GM23338 (cell line): ENCODE data around the gene C16orf90. TPM values are rescaled to one million over a fixed set of nuclear protein-coding genes. Genes with fewer than 3 reads are reported as not detected.

ENCODE experiments used
- ATAC-seq: fragments of 200-7000 bp; cut with Tn5 transposase; 3 replicates; pipeline ENCODE4 v1.9.1; 2020
- DNase-seq: peaks from one replicate; pipeline ENCODE4 v3.0.0-alpha.2; 2015; ENCODE audit warnings: low spot score
- H2AFZ ChIP-seq: fragments of 200-600 bp; sonication (generic); 2 replicates; pipeline ENCODE4 v1.8.0; 2016; ENCODE audit warnings: antibody characterized with exemption, mild to moderate bottlenecking, moderate library complexity
- H3F3A ChIP-seq: fragments of 200-600 bp; sonication (generic); replicated peaks from 2 replicates; pipeline ENCODE4 v1.8.0; 2017; ENCODE audit warnings: antibody characterized with exemption, mixed run types, low read depth
- H3K27ac ChIP-seq: fragments of 200-600 bp; sonication (generic); 2 replicates; pipeline ENCODE4 v1.6.1; 2016; ENCODE audit warnings: low read depth
- H3K27me3 ChIP-seq: fragments of 200-600 bp; sonication (generic); 2 replicates; pipeline ENCODE4 v1.8.0; 2016; ENCODE audit warnings: mild to moderate bottlenecking, mixed run types, moderate library complexity; ENCODE audit not compliant: insufficient read depth
- H3K36me3 ChIP-seq: fragments of 200-600 bp; sonication (generic); 2 replicates; pipeline ENCODE4 v1.8.0; 2016; ENCODE audit warnings: mild to moderate bottlenecking; ENCODE audit not compliant: insufficient read depth
- H3K4me1 ChIP-seq: fragments of 200-600 bp; sonication (generic); 2 replicates; pipeline ENCODE4 v1.8.0; 2016; ENCODE audit warnings: mild to moderate bottlenecking, moderate library complexity; ENCODE audit not compliant: insufficient read depth
- H3K4me2 ChIP-seq: fragments of 200-600 bp; sonication (generic); 2 replicates; pipeline ENCODE4 v1.7.1; 2017; ENCODE audit warnings: mixed run types
- H3K4me3 ChIP-seq: fragments of 200-600 bp; sonication (generic); 2 replicates; pipeline ENCODE4 v1.6.1; 2016; ENCODE audit warnings: mixed run types
- H3K79me2 ChIP-seq: fragments of 200-600 bp; sonication (generic); replicated peaks from 2 replicates; pipeline ENCODE4 v1.8.0; 2017; ENCODE audit warnings: mild to moderate bottlenecking; ENCODE audit not compliant: insufficient read depth
- H3K9me2 ChIP-seq: fragments of 200-600 bp; sonication (generic); 2 replicates; pipeline ENCODE4 v1.8.0; 2017; ENCODE audit not compliant: insufficient read depth
- H4K20me1 ChIP-seq: fragments of 200-600 bp; sonication (generic); replicated peaks from 2 replicates; pipeline ENCODE4 v1.8.0; 2017; ENCODE audit warnings: mild to moderate bottlenecking; ENCODE audit not compliant: insufficient read depth
- H3K27ac Mint-ChIP-seq: 2 replicates; pipeline ENCODE4 v1.8.0; 2020; ENCODE audit warnings: inconsistent platforms, mild to moderate bottlenecking, moderate library complexity, mixed read lengths
- H3K27me3 Mint-ChIP-seq: 3 replicates; pipeline ENCODE4 v1.8.0; 2022; ENCODE audit warnings: low read depth, mild to moderate bottlenecking, moderate library complexity, mixed read lengths, inconsistent platforms; ENCODE audit not compliant: insufficient read depth, poor library complexity
- H3K36me3 Mint-ChIP-seq: 3 replicates; pipeline ENCODE4 v1.8.0; 2021; ENCODE audit warnings: low read depth, mild to moderate bottlenecking, inconsistent platforms, moderate library complexity, mixed read lengths
- H3K4me1 Mint-ChIP-seq: 3 replicates; pipeline ENCODE4 v1.8.0; 2020; ENCODE audit warnings: mild to moderate bottlenecking, inconsistent platforms, mixed read lengths
- H3K4me3 Mint-ChIP-seq: 3 replicates; pipeline ENCODE4 v1.8.0; 2021; ENCODE audit warnings: moderate library complexity, mild to moderate bottlenecking, inconsistent platforms, mixed read lengths
- H3K9me3 Mint-ChIP-seq: 3 replicates; pipeline ENCODE4 v1.8.0; 2020; ENCODE audit warnings: moderate library complexity, mild to moderate bottlenecking, inconsistent platforms, mixed read lengths
- EZH2phosphoT487 ChIP-seq: fragments of 200-600 bp; sonication (generic); IDR thresholded peaks from one replicate; pipeline ENCODE4 v1.8.1; 2018; ENCODE audit warnings: antibody characterized with exemption; ENCODE audit not compliant: unreplicated experiment
- JUNB ChIP-seq: IDR thresholded peaks from one replicate; pipeline ENCODE4 v1.6.1; 2016; ENCODE audit warnings: antibody characterized with exemption; ENCODE audit not compliant: unreplicated experiment
- NANOG ChIP-seq: IDR thresholded peaks from 2 replicates; pipeline ENCODE4 v1.6.1; 2016; ENCODE audit warnings: antibody characterized with exemption, borderline replicate concordance
- STAT1 ChIP-seq: IDR thresholded peaks from one replicate; pipeline ENCODE4 v1.6.1; 2016; ENCODE audit warnings: antibody characterized with exemption; ENCODE audit not compliant: unreplicated experiment
- ZNF331 ChIP-seq: fragments of 250-450 bp; sonication (Bioruptor Pico); IDR thresholded peaks from 2 replicates; pipeline ENCODE4 v1.5.0; 2020; ENCODE audit warnings: low read depth, mild to moderate bottlenecking, moderate library complexity
- polyA plus RNA-seq: library from polyadenylated mRNA; unstranded; fragments of >200 nt; fragmentation: Nextera tagmentation; extraction: Ambion mirVana; gene quantifications from 2 replicates; pipeline ENCODE4 v1.2.1, GENCODE V29; 2016
- total RNA-seq: library from RNA; depleted of rRNA; stranded (reverse); fragments of >200 nt; shearing (Covaris generic); gene quantifications from 2 replicates; pipeline ENCODE4 v1.2.3, GENCODE V29; 2014
- TF ChIP-seq, protein P1 (sequence below), 2 experiments: fragments of 200-600 bp in 1 of 2; sonication (generic) in 1 of 2; conservative IDR thresholded peaks; 2 replicates each; pipeline versions ENCODE4 v1.5.1 to v1.6.1; 2016 to 2017; ENCODE audit warnings: antibody characterized with exemption in 2 of 2, low read depth in 2 of 2, mild to moderate bottlenecking in 2 of 2, moderate library complexity in 1 of 2
- TF ChIP-seq, protein P2 (sequence below): IDR thresholded peaks from one replicate; pipeline ENCODE4 v1.6.1; 2018; ENCODE audit warnings: antibody characterized with exemption; ENCODE audit not compliant: unreplicated experiment

C16orf90 gene
- total and polyA plus RNA-seq, 2 experiments from 2014 or later = not detected

DNA sequence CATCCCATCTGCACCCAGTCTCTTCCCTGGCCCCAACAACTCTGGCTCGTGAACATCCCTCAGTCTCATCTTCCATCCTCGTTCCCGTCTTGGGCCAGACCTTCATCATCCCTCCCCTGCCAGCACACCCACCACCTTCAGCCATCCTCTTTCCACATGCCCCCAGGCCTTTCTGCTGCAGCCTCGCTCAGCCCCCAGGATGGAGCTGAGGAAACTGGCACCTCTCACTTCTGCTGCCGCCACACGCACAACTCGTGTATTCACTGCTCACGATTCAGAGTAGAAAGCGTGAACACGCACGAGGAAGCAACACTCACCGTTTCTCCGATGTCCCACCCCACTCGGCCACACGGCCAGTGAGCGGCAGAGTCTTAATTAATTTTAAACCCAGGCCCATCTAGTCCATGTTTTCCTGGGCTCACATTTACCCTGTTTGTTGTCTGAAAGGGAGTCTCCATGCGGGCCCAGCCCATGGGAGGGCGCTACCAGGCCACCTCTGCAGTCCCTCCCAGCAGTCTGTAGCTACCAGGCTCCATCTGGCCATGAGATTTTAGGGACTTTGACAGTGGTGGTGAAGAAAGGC, 12.5 kb downstream of the C16orf90 start:
- Histone ChIP-seq H2AFZ (no peak overlapping the region), H3K79me2 (peaks cover 15% of the 10 kb centered on the region; the same call in 1 of the 2 replicates), H3F3A (no peaks in the 10 kb centered on the region), H3K36me3 (peaks cover 9% of the 10 kb centered on the region; the same call in 1 of the 2 replicates), H3K4me1 (peaks cover 11% of the 10 kb centered on the region), H3K4me3 (no peak overlapping the region), H3K27me3 (no peaks in the 10 kb centered on the region), H3K27ac (no peak overlapping the region), H3K9me2 (no peaks in the 10 kb centered on the region), H3K4me2 (no peak overlapping the region), H4K20me1 (peaks cover 8% of the 10 kb centered on the region; the same call in 1 of the 2 replicates)
- no peak for ATAC-seq
- H3K27me3 Mint-ChIP-seq = peaks cover 11% of the 10 kb centered on the region
- H3K4me3 Mint-ChIP-seq = no peak overlapping the region
- peaks cover 11% of the 10 kb centered on the region; the same call in 2 of the 3 replicates for H3K4me1 Mint-ChIP-seq
- peak overlapping the region; percentile 49; the same call in 1 of the 2 replicates for H3K27ac Mint-ChIP-seq
- TF ChIP-seq, protein P1, sequence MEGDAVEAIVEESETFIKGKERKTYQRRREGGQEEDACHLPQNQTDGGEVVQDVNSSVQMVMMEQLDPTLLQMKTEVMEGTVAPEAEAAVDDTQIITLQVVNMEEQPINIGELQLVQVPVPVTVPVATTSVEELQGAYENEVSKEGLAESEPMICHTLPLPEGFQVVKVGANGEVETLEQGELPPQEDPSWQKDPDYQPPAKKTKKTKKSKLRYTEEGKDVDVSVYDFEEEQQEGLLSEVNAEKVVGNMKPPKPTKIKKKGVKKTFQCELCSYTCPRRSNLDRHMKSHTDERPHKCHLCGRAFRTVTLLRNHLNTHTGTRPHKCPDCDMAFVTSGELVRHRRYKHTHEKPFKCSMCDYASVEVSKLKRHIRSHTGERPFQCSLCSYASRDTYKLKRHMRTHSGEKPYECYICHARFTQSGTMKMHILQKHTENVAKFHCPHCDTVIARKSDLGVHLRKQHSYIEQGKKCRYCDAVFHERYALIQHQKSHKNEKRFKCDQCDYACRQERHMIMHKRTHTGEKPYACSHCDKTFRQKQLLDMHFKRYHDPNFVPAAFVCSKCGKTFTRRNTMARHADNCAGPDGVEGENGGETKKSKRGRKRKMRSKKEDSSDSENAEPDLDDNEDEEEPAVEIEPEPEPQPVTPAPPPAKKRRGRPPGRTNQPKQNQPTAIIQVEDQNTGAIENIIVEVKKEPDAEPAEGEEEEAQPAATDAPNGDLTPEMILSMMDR (conservative IDR thresholded peaks at IDR 0.05; ENCODE audit: low read depth in 2 of 2) = peak in 1 of 2 experiments; percentile 34; a peak in 2 of 4 replicates
- TF ChIP-seq, protein P2, sequence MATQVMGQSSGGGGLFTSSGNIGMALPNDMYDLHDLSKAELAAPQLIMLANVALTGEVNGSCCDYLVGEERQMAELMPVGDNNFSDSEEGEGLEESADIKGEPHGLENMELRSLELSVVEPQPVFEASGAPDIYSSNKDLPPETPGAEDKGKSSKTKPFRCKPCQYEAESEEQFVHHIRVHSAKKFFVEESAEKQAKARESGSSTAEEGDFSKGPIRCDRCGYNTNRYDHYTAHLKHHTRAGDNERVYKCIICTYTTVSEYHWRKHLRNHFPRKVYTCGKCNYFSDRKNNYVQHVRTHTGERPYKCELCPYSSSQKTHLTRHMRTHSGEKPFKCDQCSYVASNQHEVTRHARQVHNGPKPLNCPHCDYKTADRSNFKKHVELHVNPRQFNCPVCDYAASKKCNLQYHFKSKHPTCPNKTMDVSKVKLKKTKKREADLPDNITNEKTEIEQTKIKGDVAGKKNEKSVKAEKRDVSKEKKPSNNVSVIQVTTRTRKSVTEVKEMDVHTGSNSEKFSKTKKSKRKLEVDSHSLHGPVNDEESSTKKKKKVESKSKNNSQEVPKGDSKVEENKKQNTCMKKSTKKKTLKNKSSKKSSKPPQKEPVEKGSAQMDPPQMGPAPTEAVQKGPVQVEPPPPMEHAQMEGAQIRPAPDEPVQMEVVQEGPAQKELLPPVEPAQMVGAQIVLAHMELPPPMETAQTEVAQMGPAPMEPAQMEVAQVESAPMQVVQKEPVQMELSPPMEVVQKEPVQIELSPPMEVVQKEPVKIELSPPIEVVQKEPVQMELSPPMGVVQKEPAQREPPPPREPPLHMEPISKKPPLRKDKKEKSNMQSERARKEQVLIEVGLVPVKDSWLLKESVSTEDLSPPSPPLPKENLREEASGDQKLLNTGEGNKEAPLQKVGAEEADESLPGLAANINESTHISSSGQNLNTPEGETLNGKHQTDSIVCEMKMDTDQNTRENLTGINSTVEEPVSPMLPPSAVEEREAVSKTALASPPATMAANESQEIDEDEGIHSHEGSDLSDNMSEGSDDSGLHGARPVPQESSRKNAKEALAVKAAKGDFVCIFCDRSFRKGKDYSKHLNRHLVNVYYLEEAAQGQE = no peak
- TF ChIP-seq JUNB = no peak
- TF ChIP-seq ZNF331 (CRISPR knock-in tag) = no peak
- no peaks in the 10 kb centered on the region for H3K9me3 Mint-ChIP-seq
- DNase-seq = no peak
- H3K36me3 Mint-ChIP-seq = peaks cover 46% of the 10 kb centered on the region

DNA sequence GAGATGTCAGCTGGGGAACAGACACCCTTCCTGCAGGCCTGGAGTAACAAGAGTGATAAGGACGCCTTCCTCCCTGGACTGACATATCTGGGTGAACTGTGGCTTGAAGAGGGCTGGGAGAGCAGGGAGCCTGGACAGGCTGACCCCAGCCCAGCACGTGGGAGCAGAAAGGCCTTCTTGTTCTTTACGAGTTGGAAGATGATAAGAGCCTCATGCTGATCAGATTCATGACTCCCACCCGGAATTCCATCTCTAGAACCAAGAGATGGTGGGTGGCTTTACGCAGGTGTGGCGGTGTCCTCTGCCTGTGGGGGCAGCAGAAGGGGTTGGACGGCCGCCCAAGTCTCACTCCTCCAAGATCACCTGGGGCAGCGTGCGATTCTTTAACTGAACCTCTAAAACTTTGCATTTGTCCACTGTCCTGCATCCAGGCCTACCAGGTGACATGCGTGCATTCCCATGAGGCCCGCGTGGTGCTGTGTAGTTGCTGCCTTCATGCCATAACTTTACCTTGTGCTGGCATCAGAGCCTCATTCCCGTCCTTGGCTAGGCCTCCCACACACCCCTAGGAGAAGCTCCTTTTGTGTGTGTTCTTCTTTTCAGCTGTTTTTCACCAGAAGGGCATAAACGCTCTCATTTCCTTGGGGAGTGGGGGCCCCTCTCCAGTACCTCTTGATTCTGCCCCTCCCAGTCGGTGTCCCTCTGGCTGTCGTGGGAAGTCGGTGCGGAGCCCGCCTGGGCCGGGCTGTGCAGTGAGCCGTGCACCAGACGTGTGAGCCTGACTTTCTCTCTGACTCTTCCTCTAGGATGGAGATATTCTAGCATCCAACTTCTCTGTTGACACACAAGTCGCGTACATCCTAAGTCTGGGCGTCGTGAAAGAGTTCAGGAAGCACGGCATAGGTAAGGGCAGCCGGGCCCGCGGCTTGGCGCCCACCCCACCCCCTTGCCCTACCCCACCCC, 13.3 kb downstream of the C16orf90 start:
- Histone ChIP-seq H2AFZ (no peak overlapping the region), H3K27me3 (no peaks in the 10 kb centered on the region), H3K4me1 (peaks cover 11% of the 10 kb centered on the region), H3K36me3 (peaks cover 9% of the 10 kb centered on the region; the same call in 1 of the 2 replicates), H3K27ac (peak overlapping the region; percentile 78), H3K9me2 (no peaks in the 10 kb centered on the region), H3F3A (no peaks in the 10 kb centered on the region), H3K4me3 (no peak overlapping the region), H3K4me2 (no peak overlapping the region), H4K20me1 (peaks cover 11% of the 10 kb centered on the region; the same call in 1 of the 2 replicates), H3K79me2 (peaks cover 18% of the 10 kb centered on the region)
- H3K4me3 Mint-ChIP-seq = no peak overlapping the region; the same call in 2 of the 3 replicates
- H3K27me3 Mint-ChIP-seq = peaks cover 11% of the 10 kb centered on the region
- DNase-seq (no peak), ATAC-seq (no peak)
- peak overlapping the region; percentile 73; the same call in 1 of the 2 replicates for H3K27ac Mint-ChIP-seq
- peaks cover 11% of the 10 kb centered on the region; the same call in 2 of the 3 replicates for H3K4me1 Mint-ChIP-seq
- H3K9me3 Mint-ChIP-seq = no peaks in the 10 kb centered on the region
- H3K36me3 Mint-ChIP-seq = peaks cover 46% of the 10 kb centered on the region
- TF ChIP-seq NANOG = no peak
- no peak for TF ChIP-seq JUNB
- TF ChIP-seq, protein P2 = no peak
- TF ChIP-seq ZNF331 (CRISPR knock-in tag) = no peak
- no peak for TF ChIP-seq STAT1
- no peak for TF ChIP-seq EZH2phosphoT487
